K562 (cell line): ENCODE measurements around the gene LENEP. TPM values are rescaled to one million over a fixed set of nuclear protein-coding genes. Genes with fewer than 3 reads are reported as not detected.

Source experiments
- CBX2 ChIP-seq: fragments of 200-600 bp; sonication (generic); IDR thresholded peaks from one replicate; pipeline ENCODE4 v1.6.1; 2012; ENCODE audit warnings: mild to moderate bottlenecking, low read length, inconsistent platforms; ENCODE audit not compliant: insufficient read depth, poor library complexity, severe bottlenecking
- CHD1 ChIP-seq: fragments of 200-600 bp; sonication (generic); IDR thresholded peaks from one replicate; pipeline ENCODE4 v1.6.1; 2012; ENCODE audit warnings: mild to moderate bottlenecking, moderate library complexity, low read length, inconsistent platforms
- EGR1 ChIP-seq: fragments of 450-650 bp; conservative IDR thresholded peaks from 2 replicates; pipeline ENCODE4 v1.6.1; 2017; ENCODE audit warnings: mild to moderate bottlenecking
- ESRRA ChIP-seq: fragments of 450-650 bp; IDR thresholded peaks from 2 replicates; pipeline ENCODE4 v1.6.1; 2014; ENCODE audit warnings: low read depth, mild to moderate bottlenecking, moderate library complexity, borderline replicate concordance
- FOXK1 ChIP-seq: sonication (generic); formaldehyde crosslinking; IDR thresholded peaks from 2 replicates; pipeline ENCODE4 v1.8.0; 2022; ENCODE audit warnings: missing genetic modification reagents, mild to moderate bottlenecking, borderline replicate concordance
- FOXP1 ChIP-seq: sonication (generic); formaldehyde crosslinking; IDR thresholded peaks from 2 replicates; pipeline ENCODE4 v1.8.0; 2022; ENCODE audit warnings: mild to moderate bottlenecking, missing genetic modification reagents
- HDAC1 ChIP-seq, 2 experiments: fragments of 450-650 bp; IDR thresholded peaks; 2 replicates each; pipeline ENCODE4 v1.6.1; 2016 to 2017; ENCODE audit warnings: inconsistent platforms in 1 of 2, mild to moderate bottlenecking in 1 of 2, moderate library complexity in 1 of 2
- JUN ChIP-seq, 2 experiments: sonication (generic) in 1 of 2; formaldehyde crosslinking in 1 of 2; IDR thresholded peaks; 2 replicates each; pipeline versions ENCODE4 v1.6.1 to v1.8.0; 2012 to 2022; ENCODE audit warnings: borderline replicate concordance in 2 of 2, mild to moderate bottlenecking in 2 of 2, improper control_type of control experiment in 1 of 2, low read depth in 1 of 2, low read length in 1 of 2, missing genetic modification reagents in 1 of 2
- KLF13 ChIP-seq: fragments of 450-650 bp; IDR thresholded peaks from 2 replicates; pipeline ENCODE4 v1.6.1; 2016; ENCODE audit warnings: missing genetic modification characterization, low read depth, mild to moderate bottlenecking, missing compliant biosample characterization, moderate library complexity, borderline replicate concordance
- MYC ChIP-seq, 2 experiments: fragments of 250-450 bp in 1 of 2; sonication (Bioruptor Pico) in 1 of 2; IDR thresholded peaks; 2 replicates each; pipeline versions ENCODE4 v1.5.1 to v1.6.1; 2012 to 2021; ENCODE audit warnings: low read depth in 2 of 2, borderline replicate concordance in 1 of 2, improper control_type of control experiment in 1 of 2, low read length in 1 of 2, mild to moderate bottlenecking in 1 of 2, moderate library complexity in 1 of 2
- PML ChIP-seq: IDR thresholded peaks from 2 replicates; pipeline ENCODE4 v1.6.1; 2012; ENCODE audit warnings: low read length, inconsistent platforms
- PRMT5 ChIP-seq: sonication (generic); formaldehyde crosslinking; IDR thresholded peaks from 2 replicates; pipeline ENCODE4 v1.5.0; 2020; ENCODE audit warnings: missing genetic modification reagents
- SREBF1 ChIP-seq: fragments of 150-350 bp; IDR thresholded peaks from 2 replicates; pipeline ENCODE4 v1.6.1; 2014; ENCODE audit warnings: antibody characterized with exemption, low read depth, low read length, borderline replicate concordance
- STAT5B ChIP-seq: fragments of 250-450 bp; sonication (Bioruptor Pico); IDR thresholded peaks from 2 replicates; pipeline ENCODE4 v1.8.0; 2021; ENCODE audit warnings: mild to moderate bottlenecking, inconsistent platforms
- TBP ChIP-seq: optimal IDR thresholded peaks from 2 replicates; pipeline ENCODE3; 2011; ENCODE audit warnings: low read depth, low read length, improper control_type of control experiment
- polyA plus RNA-seq, 8 experiments: library from polyadenylated mRNA; depleted of rRNA in 4 of 8; stranded (reverse) in 5 of 8; unstranded in 3 of 8; fragments of >200 nt; fragmentation: Nextera tagmentation in 2 of 8; fragmentation: Illumina TruSeq in 1 of 8; extraction: Ambion mirVana in 2 of 8; extraction: Trizol in 1 of 8; gene quantifications; 2 replicates each; pipeline versions ENCODE4 v1.2.1 to v1.2.3, GENCODE V29; 2011 to 2014; ENCODE audit warnings: inconsistent platforms in 1 of 8, missing spikeins in 1 of 8
- total RNA-seq, 7 experiments: library from RNA; depleted of rRNA in 6 of 7; stranded (reverse); fragments of >200 nt in 6 of 7; fragmentation: Illumina TruSeq in 2 of 7; extraction: Trizol in 2 of 7; gene quantifications; 2 replicates each; pipeline versions ENCODE4 v1.2.1 to v1.2.3, GENCODE V29; 2011 to 2021; ENCODE audit warnings: low replicate concordance in 1 of 7
- TF ChIP-seq, protein P1 (sequence below): sonication (generic); formaldehyde crosslinking; IDR thresholded peaks from 2 replicates; pipeline ENCODE4 v1.8.0; 2023; ENCODE audit warnings: missing genetic modification reagents, mild to moderate bottlenecking, borderline replicate concordance
- TF ChIP-seq, protein P2 (sequence below), 2 experiments: fragments of 450-650 bp; IDR thresholded peaks; 2 replicates each; pipeline ENCODE4 v1.6.1; 2018; ENCODE audit warnings: mild to moderate bottlenecking in 2 of 2, low read depth in 1 of 2; ENCODE audit not compliant: partially characterized antibody in 2 of 2

LENEP gene
- total and polyA plus RNA-seq, 9 of the 15 experiments (the other 6 are each of a cell fraction or from before 2014, with no cell fraction given): 0.23 to 0.87 (median 0.67) TPM; not detected in 5

DNA sequence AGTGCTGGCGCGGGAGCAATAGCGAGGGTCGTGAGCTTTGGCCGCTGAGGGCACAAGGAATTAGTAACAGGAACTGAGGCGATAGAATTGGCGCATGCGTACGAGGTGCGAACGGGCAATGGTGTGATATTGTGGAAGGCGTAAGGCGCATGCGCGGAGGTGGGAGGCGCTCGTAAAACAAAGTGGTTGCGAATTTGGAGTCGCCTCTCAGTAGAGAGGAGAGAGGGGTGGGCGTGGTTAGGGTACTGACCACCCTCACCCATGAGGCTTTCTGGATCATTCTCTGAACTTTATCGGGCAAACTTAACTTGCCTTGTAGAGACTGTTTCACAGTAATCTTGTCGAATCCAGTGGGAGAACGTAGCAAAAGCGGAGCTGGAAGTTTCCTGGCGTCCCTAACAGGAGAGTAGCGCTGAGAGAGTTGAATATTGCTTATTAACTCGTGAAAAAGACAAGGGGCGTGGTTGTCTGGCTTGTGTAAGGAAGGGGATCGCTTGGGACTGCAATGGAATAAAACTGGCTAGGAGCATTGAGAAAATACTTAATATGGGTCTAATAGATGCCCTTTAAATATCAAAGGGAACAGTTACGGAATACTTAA, 18.5 kb upstream of the LENEP start (continued):
- TF ChIP-seq, protein P1, sequence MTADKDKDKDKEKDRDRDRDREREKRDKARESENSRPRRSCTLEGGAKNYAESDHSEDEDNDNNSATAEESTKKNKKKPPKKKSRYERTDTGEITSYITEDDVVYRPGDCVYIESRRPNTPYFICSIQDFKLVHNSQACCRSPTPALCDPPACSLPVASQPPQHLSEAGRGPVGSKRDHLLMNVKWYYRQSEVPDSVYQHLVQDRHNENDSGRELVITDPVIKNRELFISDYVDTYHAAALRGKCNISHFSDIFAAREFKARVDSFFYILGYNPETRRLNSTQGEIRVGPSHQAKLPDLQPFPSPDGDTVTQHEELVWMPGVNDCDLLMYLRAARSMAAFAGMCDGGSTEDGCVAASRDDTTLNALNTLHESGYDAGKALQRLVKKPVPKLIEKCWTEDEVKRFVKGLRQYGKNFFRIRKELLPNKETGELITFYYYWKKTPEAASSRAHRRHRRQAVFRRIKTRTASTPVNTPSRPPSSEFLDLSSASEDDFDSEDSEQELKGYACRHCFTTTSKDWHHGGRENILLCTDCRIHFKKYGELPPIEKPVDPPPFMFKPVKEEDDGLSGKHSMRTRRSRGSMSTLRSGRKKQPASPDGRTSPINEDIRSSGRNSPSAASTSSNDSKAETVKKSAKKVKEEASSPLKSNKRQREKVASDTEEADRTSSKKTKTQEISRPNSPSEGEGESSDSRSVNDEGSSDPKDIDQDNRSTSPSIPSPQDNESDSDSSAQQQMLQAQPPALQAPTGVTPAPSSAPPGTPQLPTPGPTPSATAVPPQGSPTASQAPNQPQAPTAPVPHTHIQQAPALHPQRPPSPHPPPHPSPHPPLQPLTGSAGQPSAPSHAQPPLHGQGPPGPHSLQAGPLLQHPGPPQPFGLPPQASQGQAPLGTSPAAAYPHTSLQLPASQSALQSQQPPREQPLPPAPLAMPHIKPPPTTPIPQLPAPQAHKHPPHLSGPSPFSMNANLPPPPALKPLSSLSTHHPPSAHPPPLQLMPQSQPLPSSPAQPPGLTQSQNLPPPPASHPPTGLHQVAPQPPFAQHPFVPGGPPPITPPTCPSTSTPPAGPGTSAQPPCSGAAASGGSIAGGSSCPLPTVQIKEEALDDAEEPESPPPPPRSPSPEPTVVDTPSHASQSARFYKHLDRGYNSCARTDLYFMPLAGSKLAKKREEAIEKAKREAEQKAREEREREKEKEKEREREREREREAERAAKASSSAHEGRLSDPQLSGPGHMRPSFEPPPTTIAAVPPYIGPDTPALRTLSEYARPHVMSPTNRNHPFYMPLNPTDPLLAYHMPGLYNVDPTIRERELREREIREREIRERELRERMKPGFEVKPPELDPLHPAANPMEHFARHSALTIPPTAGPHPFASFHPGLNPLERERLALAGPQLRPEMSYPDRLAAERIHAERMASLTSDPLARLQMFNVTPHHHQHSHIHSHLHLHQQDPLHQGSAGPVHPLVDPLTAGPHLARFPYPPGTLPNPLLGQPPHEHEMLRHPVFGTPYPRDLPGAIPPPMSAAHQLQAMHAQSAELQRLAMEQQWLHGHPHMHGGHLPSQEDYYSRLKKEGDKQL (CRISPR knock-in tag): 0 out of 2 replicates have a peak, but pooled peaks have one; percentile 71
- peak; percentile 2; the same call in 1 of the 2 replicates for TF ChIP-seq ESRRA
- no peak for TF ChIP-seq STAT5B (CRISPR knock-in tag)
- TF ChIP-seq, protein P2, sequence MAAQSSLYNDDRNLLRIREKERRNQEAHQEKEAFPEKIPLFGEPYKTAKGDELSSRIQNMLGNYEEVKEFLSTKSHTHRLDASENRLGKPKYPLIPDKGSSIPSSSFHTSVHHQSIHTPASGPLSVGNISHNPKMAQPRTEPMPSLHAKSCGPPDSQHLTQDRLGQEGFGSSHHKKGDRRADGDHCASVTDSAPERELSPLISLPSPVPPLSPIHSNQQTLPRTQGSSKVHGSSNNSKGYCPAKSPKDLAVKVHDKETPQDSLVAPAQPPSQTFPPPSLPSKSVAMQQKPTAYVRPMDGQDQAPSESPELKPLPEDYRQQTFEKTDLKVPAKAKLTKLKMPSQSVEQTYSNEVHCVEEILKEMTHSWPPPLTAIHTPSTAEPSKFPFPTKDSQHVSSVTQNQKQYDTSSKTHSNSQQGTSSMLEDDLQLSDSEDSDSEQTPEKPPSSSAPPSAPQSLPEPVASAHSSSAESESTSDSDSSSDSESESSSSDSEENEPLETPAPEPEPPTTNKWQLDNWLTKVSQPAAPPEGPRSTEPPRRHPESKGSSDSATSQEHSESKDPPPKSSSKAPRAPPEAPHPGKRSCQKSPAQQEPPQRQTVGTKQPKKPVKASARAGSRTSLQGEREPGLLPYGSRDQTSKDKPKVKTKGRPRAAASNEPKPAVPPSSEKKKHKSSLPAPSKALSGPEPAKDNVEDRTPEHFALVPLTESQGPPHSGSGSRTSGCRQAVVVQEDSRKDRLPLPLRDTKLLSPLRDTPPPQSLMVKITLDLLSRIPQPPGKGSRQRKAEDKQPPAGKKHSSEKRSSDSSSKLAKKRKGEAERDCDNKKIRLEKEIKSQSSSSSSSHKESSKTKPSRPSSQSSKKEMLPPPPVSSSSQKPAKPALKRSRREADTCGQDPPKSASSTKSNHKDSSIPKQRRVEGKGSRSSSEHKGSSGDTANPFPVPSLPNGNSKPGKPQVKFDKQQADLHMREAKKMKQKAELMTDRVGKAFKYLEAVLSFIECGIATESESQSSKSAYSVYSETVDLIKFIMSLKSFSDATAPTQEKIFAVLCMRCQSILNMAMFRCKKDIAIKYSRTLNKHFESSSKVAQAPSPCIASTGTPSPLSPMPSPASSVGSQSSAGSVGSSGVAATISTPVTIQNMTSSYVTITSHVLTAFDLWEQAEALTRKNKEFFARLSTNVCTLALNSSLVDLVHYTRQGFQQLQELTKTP (IDR thresholded peaks at IDR 0.05; ENCODE audit: low read depth in 1 of 2, partially characterized antibody in 2 of 2): peak in 1 of 2 experiments; percentile 19
- peak; percentile 56; the same call in 1 of the 2 replicates for TF ChIP-seq FOXK1 (CRISPR knock-in tag)
- peak; percentile 86 for TF ChIP-seq TBP
- TF ChIP-seq PRMT5 (CRISPR knock-in tag): no peak
- TF ChIP-seq FOXP1: 0 out of 2 replicates have a peak, but pooled peaks have one; percentile 7
- peak; percentile 78 for TF ChIP-seq KLF13 (tag)
- TF ChIP-seq EGR1: no peak
- peak; percentile 76 for TF ChIP-seq PML
- 0 out of 2 replicates have a peak, but pooled peaks have one; percentile 37 for TF ChIP-seq MYC (IDR thresholded peaks at IDR 0.05; ENCODE audit: low read depth, low read length)
- TF ChIP-seq MYC (CRISPR knock-in tag; IDR thresholded peaks at IDR 0.05; ENCODE audit: borderline replicate concordance, low read depth): no peak; the same call in 1 of the 2 replicates
- TF ChIP-seq HDAC1 (IDR thresholded peaks at IDR 0.05): no peak; a peak in 1 of 4 replicates
- TF ChIP-seq JUN (IDR thresholded peaks at IDR 0.05; ENCODE audit: borderline replicate concordance, low read depth, low read length): no peak
- TF ChIP-seq JUN (CRISPR knock-in tag; IDR thresholded peaks at IDR 0.05; ENCODE audit: borderline replicate concordance): no peak
- peak; percentile 78; the same call in 1 of the 2 replicates for TF ChIP-seq SREBF1
- TF ChIP-seq CBX2: no peak
- TF ChIP-seq CHD1: peak; percentile 79
